Loucy (cell line): Measurements from ENCODE around the gene SUCNR1.

Experiments used
- H2AFZ ChIP-seq: fragments of 200-600 bp; sonication (generic); 2 replicates; pipeline ENCODE4 v1.6.0; 2016; ENCODE audit warnings: antibody characterized with exemption, mild to moderate bottlenecking, low read length, moderate library complexity
- H3F3A ChIP-seq: fragments of 200-600 bp; 2 replicates; pipeline ENCODE4 v1.6.0; 2016; ENCODE audit warnings: antibody characterized with exemption, low read depth, mild to moderate bottlenecking
- H3K27me3 ChIP-seq: fragments of 200-600 bp; sonication (generic); 2 replicates; pipeline ENCODE4 v1.6.1; 2014; ENCODE audit warnings: low read length, mild to moderate bottlenecking; ENCODE audit not compliant: insufficient read depth, poor library complexity, severe bottlenecking
- H3K36me3 ChIP-seq: fragments of 200-600 bp; sonication (generic); 2 replicates; pipeline ENCODE4 v1.6.1; 2016; ENCODE audit warnings: low read length; ENCODE audit not compliant: insufficient read depth
- H3K4me1 ChIP-seq: fragments of 200-600 bp; sonication (generic); 2 replicates; pipeline ENCODE4 v1.5.1; 2014; ENCODE audit warnings: low read length, mild to moderate bottlenecking; ENCODE audit not compliant: insufficient read depth, poor library complexity, severe bottlenecking
- H3K4me2 ChIP-seq: fragments of 200-600 bp; sonication (generic); 2 replicates; pipeline ENCODE4 v1.6.0; 2014; ENCODE audit warnings: antibody characterized with exemption, low read length, low read depth, mild to moderate bottlenecking; ENCODE audit not compliant: poor library complexity, severe bottlenecking
- H3K4me3 ChIP-seq: fragments of 200-600 bp; sonication (generic); 2 replicates; pipeline ENCODE4 v1.5.1; 2014; ENCODE audit warnings: low read length, mild to moderate bottlenecking, mixed read lengths; ENCODE audit not compliant: poor library complexity, severe bottlenecking
- H3K79me2 ChIP-seq: fragments of 200-600 bp; sonication (generic); 2 replicates; pipeline ENCODE4 v1.6.1; 2014; ENCODE audit warnings: low read length; ENCODE audit not compliant: insufficient read depth
- H3K9ac ChIP-seq: fragments of 200-600 bp; sonication (generic); 2 replicates; pipeline ENCODE4 v1.6.0; 2014; ENCODE audit warnings: mild to moderate bottlenecking, low read depth, low read length, moderate library complexity; ENCODE audit not compliant: poor library complexity, severe bottlenecking
- H3K9me2 ChIP-seq: fragments of 200-600 bp; sonication (generic); replicated peaks from 2 replicates; pipeline ENCODE4 v1.6.1; 2016; ENCODE audit warnings: low read depth, low read length, mixed read lengths
- H3K9me3 ChIP-seq: fragments of 200-600 bp; sonication (generic); 2 replicates; pipeline ENCODE4 v1.6.1; 2014; ENCODE audit warnings: mild to moderate bottlenecking, antibody characterized with exemption, low read length, low read depth; ENCODE audit not compliant: insufficient read depth
- H4K20me1 ChIP-seq: fragments of 200-600 bp; sonication (generic); 2 replicates; pipeline ENCODE4 v1.6.0; 2014; ENCODE audit warnings: antibody characterized with exemption, low read length, mild to moderate bottlenecking; ENCODE audit not compliant: insufficient read depth, poor library complexity, severe bottlenecking
- EZH2phosphoT487 ChIP-seq: fragments of 200-600 bp; IDR thresholded peaks from 2 replicates; pipeline ENCODE4 v1.6.1; 2018; ENCODE audit warnings: antibody characterized with exemption, mild to moderate bottlenecking, moderate library complexity, borderline replicate concordance
- TF ChIP-seq, protein P1 (sequence below): fragments of 200-600 bp; sonication (generic); conservative IDR thresholded peaks from 2 replicates; pipeline ENCODE4 v1.5.1; 2014; ENCODE audit warnings: mild to moderate bottlenecking, antibody characterized with exemption, low read length

SUCNR1 gene

DNA sequence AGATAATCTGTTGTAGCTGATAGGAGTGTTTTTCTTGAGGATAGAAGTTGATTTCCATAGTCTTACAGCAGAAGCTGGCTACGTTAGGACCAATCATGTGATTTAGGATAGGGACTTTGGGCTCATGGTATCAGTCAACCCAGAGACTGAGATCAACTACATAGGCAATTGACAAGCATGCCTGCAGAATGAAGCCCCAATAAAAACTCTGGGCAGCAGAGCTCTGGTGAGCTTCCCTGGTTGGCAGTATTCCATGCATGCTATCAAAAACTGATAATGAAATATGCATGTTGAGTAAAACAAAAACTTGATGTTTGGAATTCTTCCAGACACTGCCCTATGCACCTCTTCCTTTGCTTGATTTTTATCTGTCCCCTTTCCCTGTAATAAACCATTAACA lies 38.0 kb downstream of the SUCNR1 start:
- H3K36me3 ChIP-seq: no peaks in the 10 kb centered on the region
- no peaks in the 10 kb centered on the region for H4K20me1 ChIP-seq
- H3F3A ChIP-seq: no peaks in the 10 kb centered on the region
- no peak overlapping the region for H2AFZ ChIP-seq
- no peaks in the 10 kb centered on the region for H3K9me2 ChIP-seq
- H3K4me1 ChIP-seq: peaks cover 10% of the 10 kb centered on the region
- no peaks in the 10 kb centered on the region for H3K27me3 ChIP-seq
- H3K9me3 ChIP-seq: peaks cover 13% of the 10 kb centered on the region; the same call in 1 of the 2 replicates
- H3K4me2 ChIP-seq: no peak overlapping the region
- H3K79me2 ChIP-seq: no peaks in the 10 kb centered on the region
- TF ChIP-seq, protein P1, sequence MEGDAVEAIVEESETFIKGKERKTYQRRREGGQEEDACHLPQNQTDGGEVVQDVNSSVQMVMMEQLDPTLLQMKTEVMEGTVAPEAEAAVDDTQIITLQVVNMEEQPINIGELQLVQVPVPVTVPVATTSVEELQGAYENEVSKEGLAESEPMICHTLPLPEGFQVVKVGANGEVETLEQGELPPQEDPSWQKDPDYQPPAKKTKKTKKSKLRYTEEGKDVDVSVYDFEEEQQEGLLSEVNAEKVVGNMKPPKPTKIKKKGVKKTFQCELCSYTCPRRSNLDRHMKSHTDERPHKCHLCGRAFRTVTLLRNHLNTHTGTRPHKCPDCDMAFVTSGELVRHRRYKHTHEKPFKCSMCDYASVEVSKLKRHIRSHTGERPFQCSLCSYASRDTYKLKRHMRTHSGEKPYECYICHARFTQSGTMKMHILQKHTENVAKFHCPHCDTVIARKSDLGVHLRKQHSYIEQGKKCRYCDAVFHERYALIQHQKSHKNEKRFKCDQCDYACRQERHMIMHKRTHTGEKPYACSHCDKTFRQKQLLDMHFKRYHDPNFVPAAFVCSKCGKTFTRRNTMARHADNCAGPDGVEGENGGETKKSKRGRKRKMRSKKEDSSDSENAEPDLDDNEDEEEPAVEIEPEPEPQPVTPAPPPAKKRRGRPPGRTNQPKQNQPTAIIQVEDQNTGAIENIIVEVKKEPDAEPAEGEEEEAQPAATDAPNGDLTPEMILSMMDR: no peak
- TF ChIP-seq EZH2phosphoT487: no peak
- H3K9ac ChIP-seq: no peak overlapping the region
- no peak overlapping the region for H3K4me3 ChIP-seq

- Histone ChIP-seq H3K4me2 (no peak overlapping the region), H3F3A (no peaks in the 10 kb centered on the region), H3K27me3 (no peaks in the 10 kb centered on the region), H3K9me2 (no peaks in the 10 kb centered on the region), H2AFZ (no peak overlapping the region), H3K36me3 (no peaks in the 10 kb centered on the region), H4K20me1 (no peaks in the 10 kb centered on the region), H3K4me3 (no peak overlapping the region), H3K9ac (no peak overlapping the region), H3K79me2 (no peaks in the 10 kb centered on the region), H3K4me1 (peaks cover 16% of the 10 kb centered on the region), H3K9me3 (peaks cover 13% of the 10 kb centered on the region; the same call in 1 of the 2 replicates)
- TF ChIP-seq, protein P1: no peak
- no peak for TF ChIP-seq EZH2phosphoT487
These were observed 38.6 kb downstream of the SUCNR1 start for GRCh38 chr3:151912028-151912427.

GRCh38 chr3:151916781-151917180 lies 43.3 kb downstream of the SUCNR1 start:
- H2AFZ ChIP-seq: peak overlapping the region; percentile 3; the same call in 1 of the 2 replicates

More at GRCh38 chr3:151916781-151917180, 43.3 kb downstream of the SUCNR1 start:
- Histone ChIP-seq H4K20me1 (no peaks in the 10 kb centered on the region), H3K27me3 (no peaks in the 10 kb centered on the region), H3K36me3 (no peaks in the 10 kb centered on the region), H3K9me3 (peaks cover 4% of the 10 kb centered on the region; the same call in 1 of the 2 replicates), H3F3A (no peaks in the 10 kb centered on the region), H3K4me1 (peaks cover 27% of the 10 kb centered on the region), H3K9me2 (no peaks in the 10 kb centered on the region), H3K9ac (peak overlapping the region; percentile 16), H3K79me2 (no peaks in the 10 kb centered on the region), H3K4me2 (no peak overlapping the region), H3K4me3 (no peak overlapping the region)
- TF ChIP-seq, protein P1: no peak
- TF ChIP-seq EZH2phosphoT487: no peak
